ENCODE results near the gene GLCCI1.

GRCh38 chr7:7959979-7960670 is 8.5 kb upstream of the GLCCI1 start:
- TF ChIP-seq REST (IDR thresholded peaks at IDR 0.05) (no peak), CTCF (IDR thresholded peaks at IDR 0.05) (no peak), HDAC2 (IDR thresholded peaks at IDR 0.05) (no peak), BCL3 (IDR thresholded peaks at IDR 0.05) (no peak), RAD21 (conservative IDR thresholded peaks at IDR 0.05 in 1 of 2, IDR thresholded peaks at IDR 0.05 in 1 of 2) (no peak), EP300 (IDR thresholded peaks at IDR 0.05) (no peak), SREBF2 (IDR thresholded peaks at IDR 0.05) (no peak)
